HepG2 (cell line): Measurements from ENCODE around the gene MYO6. TPM values are rescaled to one million over a fixed set of nuclear protein-coding genes. Genes with fewer than 3 reads are reported as not detected.

Source experiments
- E2F2 ChIP-seq: sonication (generic); formaldehyde crosslinking; IDR thresholded peaks from 2 replicates; pipeline ENCODE4 v1.4.0; 2020; ENCODE audit warnings: missing genetic modification reagents, borderline replicate concordance
- EEA1 ChIP-seq: sonication (generic); formaldehyde crosslinking; IDR thresholded peaks from 2 replicates; pipeline ENCODE4 v1.5.1; 2020; ENCODE audit warnings: mild to moderate bottlenecking, missing genetic modification reagents, borderline replicate concordance
- KDM5A ChIP-seq: fragments of 200-600 bp; sonication (generic); IDR thresholded peaks from 2 replicates; pipeline ENCODE4 v1.7.0; 2018; ENCODE audit warnings: antibody characterized with exemption, mild to moderate bottlenecking, low read length, borderline replicate concordance
- MBD4 ChIP-seq: IDR thresholded peaks from 2 replicates; pipeline ENCODE4 v1.6.1; 2012; ENCODE audit warnings: low read length, inconsistent platforms, borderline replicate concordance
- NFKB2 ChIP-seq: sonication (generic); formaldehyde crosslinking; IDR thresholded peaks from 2 replicates; pipeline ENCODE4 v1.4.0; 2020; ENCODE audit warnings: missing genetic modification reagents, borderline replicate concordance
- SPEN ChIP-seq: sonication (generic); formaldehyde crosslinking; IDR thresholded peaks from 2 replicates; pipeline ENCODE4 v1.5.1; 2020; ENCODE audit warnings: low read depth, mild to moderate bottlenecking, missing genetic modification reagents
- ZBTB38 ChIP-seq: sonication (generic); formaldehyde crosslinking; IDR thresholded peaks from 2 replicates; pipeline ENCODE4 v1.5.1; 2020; ENCODE audit warnings: mild to moderate bottlenecking, missing genetic modification reagents
- ZHX1 ChIP-seq: sonication (generic); formaldehyde crosslinking; IDR thresholded peaks from 2 replicates; pipeline ENCODE4 v1.8.1; 2022; ENCODE audit warnings: low read depth, mild to moderate bottlenecking, missing genetic modification reagents
- ZNF12 ChIP-seq: sonication (generic); formaldehyde crosslinking; IDR thresholded peaks from 2 replicates; pipeline ENCODE4 v1.5.0; 2020; ENCODE audit warnings: missing genetic modification reagents
- ZNF136 ChIP-seq: sonication (generic); formaldehyde crosslinking; IDR thresholded peaks from 2 replicates; pipeline ENCODE4 v1.8.1; 2022; ENCODE audit warnings: low read depth, mild to moderate bottlenecking, moderate library complexity, missing genetic modification reagents
- ZNF407 ChIP-seq: sonication (generic); formaldehyde crosslinking; IDR thresholded peaks from one replicate; pipeline ENCODE4 v1.5.1; 2020; ENCODE audit warnings: mild to moderate bottlenecking, missing genetic modification reagents; ENCODE audit errors: not compliant biosample characterization
- ZNF790 ChIP-seq: sonication (generic); formaldehyde crosslinking; IDR thresholded peaks from 2 replicates; pipeline ENCODE4 v1.8.0; 2022; ENCODE audit warnings: missing genetic modification reagents, mild to moderate bottlenecking, borderline replicate concordance
- ZSCAN25 ChIP-seq: sonication (generic); formaldehyde crosslinking; IDR thresholded peaks from 2 replicates; pipeline ENCODE4 v1.8.0; 2022; ENCODE audit warnings: mild to moderate bottlenecking, missing genetic modification reagents
- polyA plus RNA-seq, 8 experiments: library from polyadenylated mRNA; depleted of rRNA in 3 of 8; stranded (reverse) in 7 of 8; unstranded in 1 of 8; fragments of >200 nt; fragmentation: Illumina TruSeq in 4 of 8; extraction: Trizol in 4 of 8; gene quantifications; 2 replicates each; pipeline versions ENCODE4 v1.2.1 to v1.2.3, GENCODE V29; 2011 to 2016; ENCODE audit warnings: low read depth in 4 of 8, missing spikeins in 1 of 8, mixed read lengths in 1 of 8; ENCODE audit not compliant: insufficient read depth in 1 of 8
- total RNA-seq, 5 experiments: library from RNA; depleted of rRNA; stranded (reverse); fragments of >200 nt; fragmentation: Illumina TruSeq; extraction: Trizol; gene quantifications; 2 replicates each; pipeline ENCODE4 v1.2.3, GENCODE V29; 2016; ENCODE audit warnings: low read depth in 1 of 5
- TF ChIP-seq, protein P1 (sequence below): sonication (generic); formaldehyde crosslinking; IDR thresholded peaks from 2 replicates; pipeline ENCODE4 v1.5.1; 2020; ENCODE audit warnings: mild to moderate bottlenecking, missing genetic modification reagents, moderate library complexity

Gene MYO6
- total and polyA plus RNA-seq, 2 of the 13 experiments (the other 11 are each of a cell fraction or from before 2014, with no cell fraction given): 5.4 to 7.5 TPM

GRCh38 chr6:75748743-75749538, at the start of gene MYO6 (continued):
- TF ChIP-seq EEA1 (CRISPR knock-in tag) (0 out of 2 replicates have a peak, but pooled peaks have one; percentile 58), ZHX1 (CRISPR knock-in tag) (peak; percentile 64; the same call in 1 of the 2 replicates), ZNF407 (CRISPR knock-in tag) (peak; percentile 46), ZNF136 (CRISPR knock-in tag) (0 out of 2 replicates have a peak, but pooled peaks have one; percentile 43), MBD4 (no peak), ZNF790 (0 out of 2 replicates have a peak, but pooled peaks have one; percentile 60), ZSCAN25 (CRISPR knock-in tag) (peak; percentile 69), E2F2 (CRISPR knock-in tag) (peak; percentile 54; the same call in 1 of the 2 replicates), NFKB2 (CRISPR knock-in tag) (peak; percentile 24; the same call in 1 of the 2 replicates), ZBTB38 (CRISPR knock-in tag) (peak; percentile 79; the same call in 1 of the 2 replicates), KDM5A (no peak), SPEN (CRISPR knock-in tag) (peak; percentile 57), ZNF12 (CRISPR knock-in tag) (no peak)
- TF ChIP-seq, protein P1, sequence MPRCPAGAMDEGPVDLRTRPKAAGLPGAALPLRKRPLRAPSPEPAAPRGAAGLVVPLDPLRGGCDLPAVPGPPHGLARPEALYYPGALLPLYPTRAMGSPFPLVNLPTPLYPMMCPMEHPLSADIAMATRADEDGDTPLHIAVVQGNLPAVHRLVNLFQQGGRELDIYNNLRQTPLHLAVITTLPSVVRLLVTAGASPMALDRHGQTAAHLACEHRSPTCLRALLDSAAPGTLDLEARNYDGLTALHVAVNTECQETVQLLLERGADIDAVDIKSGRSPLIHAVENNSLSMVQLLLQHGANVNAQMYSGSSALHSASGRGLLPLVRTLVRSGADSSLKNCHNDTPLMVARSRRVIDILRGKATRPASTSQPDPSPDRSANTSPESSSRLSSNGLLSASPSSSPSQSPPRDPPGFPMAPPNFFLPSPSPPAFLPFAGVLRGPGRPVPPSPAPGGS (CRISPR knock-in tag): peak; percentile 50; the same call in 1 of the 2 replicates
